IPS-NIHi11 (cell line): ENCODE measurements around the gene MYO1B.

ENCODE experiments used
- DNase-seq: peaks from one replicate; pipeline ENCODE4 v3.0.0; 2012; ENCODE audit warnings: mixed read lengths, low spot score

MYO1B gene

GRCh38 chr2:191226196-191226595 lies 19.0 kb upstream of the MYO1B start:
- DNase-seq = no peak

GRCh38 chr2:191228333-191228732 lies 16.9 kb upstream of the MYO1B start:
- no peak for DNase-seq

- no peak for DNase-seq
These were observed 16.3 kb upstream of the MYO1B start for GRCh38 chr2:191228861-191229260.

GRCh38 chr2:191230174-191230573 lies 15.0 kb upstream of the MYO1B start:
- DNase-seq = no peak

- DNase-seq = no peak
These were observed 13.2 kb upstream of the MYO1B start for GRCh38 chr2:191231995-191232394.

- DNase-seq = no peak
These were observed 11.7 kb upstream of the MYO1B start for GRCh38 chr2:191233533-191233932.

- no peak for DNase-seq
These were observed 10.8 kb upstream of the MYO1B start for GRCh38 chr2:191234376-191234775.

- no peak for DNase-seq
These were observed 4.3 kb upstream of the MYO1B start for GRCh38 chr2:191240871-191241270.

GRCh38 chr2:191241418-191241817 lies 3.8 kb upstream of the MYO1B start:
- DNase-seq = no peak

- no peak for DNase-seq
These were observed 2.0 kb upstream of the MYO1B start for GRCh38 chr2:191243154-191243553.

- no peak for DNase-seq
These were observed 854 bp upstream of the MYO1B start for GRCh38 chr2:191244350-191244749.

- peak; percentile 77 for DNase-seq
These were observed 796 bp downstream of the MYO1B start for GRCh38 chr2:191245869-191246531.

GRCh38 chr2:191246820-191247380 lies 1.7 kb downstream of the MYO1B start:
- DNase-seq = no peak

GRCh38 chr2:191247381-191248057 lies 2.3 kb downstream of the MYO1B start:
- DNase-seq = no peak

GRCh38 chr2:191249156-191249813 lies 4.1 kb downstream of the MYO1B start:
- DNase-seq = no peak

GRCh38 chr2:191250400-191250799 lies 5.2 kb downstream of the MYO1B start:
- no peak for DNase-seq

- DNase-seq = no peak
These were observed 5.8 kb downstream of the MYO1B start for GRCh38 chr2:191250986-191251385.

GRCh38 chr2:191252699-191253098 lies 7.5 kb downstream of the MYO1B start:
- DNase-seq = no peak

- no peak for DNase-seq
These were observed 8.3 kb downstream of the MYO1B start for GRCh38 chr2:191253476-191253875.

GRCh38 chr2:191255271-191255670 lies 10.1 kb downstream of the MYO1B start:
- no peak for DNase-seq

- DNase-seq = no peak
These were observed 10.6 kb downstream of the MYO1B start for GRCh38 chr2:191255756-191256312.

GRCh38 chr2:191257934-191258333 lies 12.7 kb downstream of the MYO1B start:
- DNase-seq = no peak

- DNase-seq = no peak
These were observed 13.8 kb downstream of the MYO1B start for GRCh38 chr2:191258996-191259395.
